KMS-11 (cell line): Measurements from ENCODE around the gene SLC4A1.

Source experiments
- H2AFZ ChIP-seq: fragments of 200-600 bp; sonication (generic); 2 replicates; pipeline ENCODE4 v1.6.1; 2016; ENCODE audit warnings: antibody characterized with exemption, mixed run types, low read depth
- H3K27ac ChIP-seq: fragments of 200-600 bp; sonication (generic); 2 replicates; pipeline ENCODE4 v1.6.1; 2016; ENCODE audit warnings: mild to moderate bottlenecking, mixed run types
- H3K27me3 ChIP-seq: fragments of 200-600 bp; sonication (generic); 2 replicates; pipeline ENCODE4 v1.6.1; 2017; ENCODE audit warnings: mild to moderate bottlenecking, low read depth, mixed run types, moderate library complexity; ENCODE audit not compliant: insufficient read depth
- H3K36me3 ChIP-seq: fragments of 200-600 bp; sonication (generic); 2 replicates; pipeline ENCODE4 v1.6.1; 2017; ENCODE audit warnings: mild to moderate bottlenecking, mixed run types; ENCODE audit not compliant: insufficient read depth
- H3K4me1 ChIP-seq: fragments of 200-600 bp; sonication (generic); 2 replicates; pipeline ENCODE4 v1.6.1; 2016; ENCODE audit warnings: mild to moderate bottlenecking, low read depth, mixed run types; ENCODE audit not compliant: poor library complexity, severe bottlenecking
- H3K4me2 ChIP-seq: fragments of 200-600 bp; sonication (generic); 2 replicates; pipeline ENCODE4 v1.7.0; 2016; ENCODE audit warnings: mild to moderate bottlenecking, mixed run types
- H3K4me3 ChIP-seq: fragments of 200-600 bp; sonication (generic); IDR thresholded peaks from 2 replicates; pipeline ENCODE4 v1.6.1; 2017; ENCODE audit warnings: low read depth, low read length, mixed read lengths; ENCODE audit not compliant: insufficient read depth
- H3K79me2 ChIP-seq: fragments of 200-600 bp; sonication (generic); 2 replicates; pipeline ENCODE4 v1.6.1; 2016; ENCODE audit warnings: low read depth, mixed run types; ENCODE audit not compliant: insufficient read depth
- H3K9ac ChIP-seq: fragments of 200-600 bp; sonication (generic); 2 replicates; pipeline ENCODE4 v1.6.1; 2016; ENCODE audit warnings: mild to moderate bottlenecking, mixed run types
- H4K20me1 ChIP-seq: fragments of 200-600 bp; sonication (generic); 2 replicates; pipeline ENCODE4 v1.6.1; 2016; ENCODE audit warnings: mild to moderate bottlenecking, mixed run types; ENCODE audit not compliant: insufficient read depth
- TF ChIP-seq, protein P1 (sequence below): fragments of 200-600 bp; sonication (generic); conservative IDR thresholded peaks from 2 replicates; pipeline ENCODE4 v1.6.1; 2017; ENCODE audit warnings: low read depth, mild to moderate bottlenecking, antibody characterized with exemption, low read length, moderate library complexity, mixed read lengths

The SLC4A1 gene

DNA sequence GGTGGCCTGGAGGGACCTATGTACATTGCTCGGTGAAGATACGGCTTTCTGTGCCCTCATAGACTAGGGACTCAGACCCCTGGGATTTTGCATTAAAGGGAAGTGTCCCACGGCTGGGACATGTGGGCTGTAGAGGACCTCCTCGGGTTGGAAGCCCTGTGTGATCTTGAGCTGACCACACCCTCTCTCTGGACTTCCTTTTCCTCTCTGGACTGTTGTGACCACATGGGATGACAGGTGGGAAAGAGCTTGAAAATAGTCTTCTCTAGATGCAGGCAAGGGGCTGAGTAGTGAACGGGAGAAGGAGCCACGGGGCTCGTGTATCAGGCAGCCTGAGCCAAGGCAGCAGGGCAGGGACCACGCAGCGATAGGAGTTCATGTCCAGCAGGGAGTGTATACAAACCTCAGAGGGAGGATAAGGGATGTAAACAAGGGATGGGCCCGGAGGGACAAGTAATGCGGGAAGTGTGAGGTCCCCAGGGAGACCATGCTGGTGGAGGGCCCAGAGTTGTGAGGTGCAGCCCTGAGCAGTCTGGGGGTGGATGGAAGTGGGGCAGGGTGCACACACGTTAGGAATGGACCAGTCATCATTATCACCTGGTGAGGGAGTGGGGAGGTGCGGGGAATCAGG, 4.5 kb upstream of the SLC4A1 start:
- no peaks in the 10 kb centered on the region for H3K36me3 ChIP-seq
- no peaks in the 10 kb centered on the region for H4K20me1 ChIP-seq
- no peak overlapping the region for H2AFZ ChIP-seq
- H3K79me2 ChIP-seq: no peaks in the 10 kb centered on the region
- no peaks in the 10 kb centered on the region for H3K4me1 ChIP-seq
- H3K4me2 ChIP-seq: no peak overlapping the region
- H3K27ac ChIP-seq: no peak overlapping the region
- TF ChIP-seq, protein P1, sequence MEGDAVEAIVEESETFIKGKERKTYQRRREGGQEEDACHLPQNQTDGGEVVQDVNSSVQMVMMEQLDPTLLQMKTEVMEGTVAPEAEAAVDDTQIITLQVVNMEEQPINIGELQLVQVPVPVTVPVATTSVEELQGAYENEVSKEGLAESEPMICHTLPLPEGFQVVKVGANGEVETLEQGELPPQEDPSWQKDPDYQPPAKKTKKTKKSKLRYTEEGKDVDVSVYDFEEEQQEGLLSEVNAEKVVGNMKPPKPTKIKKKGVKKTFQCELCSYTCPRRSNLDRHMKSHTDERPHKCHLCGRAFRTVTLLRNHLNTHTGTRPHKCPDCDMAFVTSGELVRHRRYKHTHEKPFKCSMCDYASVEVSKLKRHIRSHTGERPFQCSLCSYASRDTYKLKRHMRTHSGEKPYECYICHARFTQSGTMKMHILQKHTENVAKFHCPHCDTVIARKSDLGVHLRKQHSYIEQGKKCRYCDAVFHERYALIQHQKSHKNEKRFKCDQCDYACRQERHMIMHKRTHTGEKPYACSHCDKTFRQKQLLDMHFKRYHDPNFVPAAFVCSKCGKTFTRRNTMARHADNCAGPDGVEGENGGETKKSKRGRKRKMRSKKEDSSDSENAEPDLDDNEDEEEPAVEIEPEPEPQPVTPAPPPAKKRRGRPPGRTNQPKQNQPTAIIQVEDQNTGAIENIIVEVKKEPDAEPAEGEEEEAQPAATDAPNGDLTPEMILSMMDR: no peak
- peaks cover 39% of the 10 kb centered on the region for H3K27me3 ChIP-seq
- no peak overlapping the region for H3K9ac ChIP-seq
- H3K4me3 ChIP-seq: no peak overlapping the region

DNA sequence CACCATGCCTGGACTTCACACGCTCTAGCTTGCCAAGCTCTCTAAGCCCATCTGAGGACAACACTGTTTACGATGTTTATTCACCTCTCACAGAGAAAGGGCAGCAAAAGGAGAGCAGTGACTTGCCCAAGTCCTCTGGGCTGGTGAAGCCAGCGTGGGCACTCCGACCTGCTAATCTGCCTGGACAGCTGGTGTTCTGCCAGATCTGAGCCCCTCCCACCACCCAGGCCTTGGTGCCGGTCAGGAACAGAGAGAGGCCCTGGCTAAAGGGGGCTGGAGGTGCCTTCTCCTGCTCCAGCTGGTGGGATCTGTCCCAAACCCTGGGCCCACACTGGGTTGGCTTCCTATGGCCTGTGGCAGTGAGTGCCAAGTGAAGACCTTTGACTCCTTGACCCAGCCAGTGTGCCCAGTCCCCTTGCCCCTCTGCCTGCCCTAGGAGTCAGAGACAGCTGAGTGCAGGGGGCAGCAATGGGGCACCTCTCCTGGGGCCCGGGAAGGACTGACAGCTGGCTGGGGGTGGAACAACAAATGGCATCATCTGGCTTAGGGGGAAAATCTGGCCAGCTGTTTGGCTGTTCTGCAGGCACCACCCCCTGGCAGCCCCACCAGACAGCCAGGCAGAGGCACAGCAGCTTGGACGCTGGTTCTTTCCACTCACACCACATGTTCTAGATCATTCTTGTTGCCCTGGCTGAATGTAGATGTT, 1.8 kb upstream of the SLC4A1 start:
- no peaks in the 10 kb centered on the region for H4K20me1 ChIP-seq
- no peaks in the 10 kb centered on the region for H3K36me3 ChIP-seq
- H3K27ac ChIP-seq: no peak overlapping the region
- no peak overlapping the region for H3K4me2 ChIP-seq
- H3K4me1 ChIP-seq: no peaks in the 10 kb centered on the region
- no peak overlapping the region for H3K4me3 ChIP-seq
- TF ChIP-seq, protein P1: no peak
- no peaks in the 10 kb centered on the region for H3K79me2 ChIP-seq
- H2AFZ ChIP-seq: no peak overlapping the region
- H3K27me3 ChIP-seq: peaks cover 33% of the 10 kb centered on the region
- H3K9ac ChIP-seq: no peak overlapping the region

DNA sequence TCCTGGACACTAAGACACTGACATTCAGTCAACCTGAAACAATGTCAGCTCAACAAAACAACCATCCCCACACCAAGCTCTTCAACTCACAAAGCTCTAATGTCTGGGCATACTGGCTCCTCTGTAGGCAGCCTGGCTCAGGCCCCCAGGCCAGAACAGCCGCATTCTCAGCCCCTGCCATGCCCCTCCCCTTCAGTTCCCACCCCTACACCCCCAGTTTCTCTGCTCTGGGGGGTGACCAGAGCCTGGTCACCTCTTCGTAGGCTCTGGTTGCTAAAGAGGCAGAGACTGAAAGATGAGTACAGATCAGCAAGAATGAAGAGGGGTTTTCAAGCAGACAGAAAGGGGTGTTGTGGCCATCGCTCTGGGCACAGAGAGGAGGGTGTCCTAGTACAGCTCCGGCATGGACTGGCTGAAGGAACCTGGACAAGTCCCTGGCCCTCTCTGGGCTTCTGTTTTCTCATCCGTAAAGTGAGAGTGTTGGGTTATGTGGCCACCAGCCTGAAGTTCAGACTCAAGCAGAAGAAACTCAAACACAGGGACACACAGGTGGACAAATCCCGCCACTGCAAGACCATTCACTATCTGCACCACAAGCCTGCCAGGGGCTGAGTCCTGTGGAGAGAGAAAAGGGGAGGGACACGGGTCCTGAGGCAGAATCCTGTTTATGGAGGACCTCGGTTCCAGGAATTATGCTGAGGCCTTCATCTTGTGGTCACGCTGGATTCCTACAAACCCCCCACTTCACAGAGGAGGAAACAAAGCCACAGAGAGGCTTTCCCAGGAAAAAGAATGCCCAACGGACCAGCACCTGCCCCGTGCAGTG, 987 bp upstream of the SLC4A1 start:
- Histone ChIP-seq H3K4me2 (no peak overlapping the region), H3K79me2 (no peaks in the 10 kb centered on the region), H3K9ac (no peak overlapping the region), H2AFZ (no peak overlapping the region), H3K27me3 (peaks cover 28% of the 10 kb centered on the region), H3K27ac (no peak overlapping the region), H4K20me1 (no peaks in the 10 kb centered on the region), H3K36me3 (no peaks in the 10 kb centered on the region), H3K4me3 (no peak overlapping the region), H3K4me1 (no peaks in the 10 kb centered on the region)
- TF ChIP-seq, protein P1: no peak

DNA sequence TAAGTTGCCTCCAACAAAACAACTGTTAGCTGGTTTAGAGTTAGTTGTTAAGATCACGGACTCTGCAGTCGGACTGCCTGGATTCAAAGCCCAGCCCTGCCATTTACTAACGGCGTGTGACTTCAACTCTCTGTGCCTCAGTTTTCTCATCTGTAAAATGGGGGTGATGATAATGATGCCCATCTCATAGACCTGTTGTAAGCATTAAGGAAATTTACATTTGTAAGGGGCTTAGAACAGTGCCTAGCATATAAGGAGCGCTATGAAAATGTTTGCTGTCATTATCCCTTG, 825 bp downstream of the SLC4A1 start:
- Histone ChIP-seq H2AFZ (no peak overlapping the region), H3K4me1 (no peaks in the 10 kb centered on the region), H3K4me2 (no peak overlapping the region), H4K20me1 (no peaks in the 10 kb centered on the region), H3K4me3 (no peak overlapping the region), H3K27me3 (peaks cover 33% of the 10 kb centered on the region), H3K36me3 (no peaks in the 10 kb centered on the region), H3K79me2 (no peaks in the 10 kb centered on the region), H3K27ac (no peak overlapping the region), H3K9ac (no peak overlapping the region)
- TF ChIP-seq, protein P1: no peak
